Ovary (tissue), 9 donors: ENCODE measurements around the gene E2F7. TPM values are rescaled to one million over a fixed set of nuclear protein-coding genes. Genes with fewer than 3 reads are reported as not detected.

Source experiments
- DNase-seq, 5 donors: peaks; one replicate each; pipeline ENCODE4 v3.0.0-alpha.2; 2019 to 2020
- H3K27ac ChIP-seq, 2 donors: fragments of 200-600 bp; one replicate each; pipeline versions ENCODE4 v1.5.1 to v1.8.0; 2019 to 2022
- H3K27me3 ChIP-seq: fragments of 200-600 bp; one replicate; pipeline ENCODE4 v1.8.0; 2022
- H3K36me3 ChIP-seq: fragments of 200-600 bp; sonication (generic); one replicate; pipeline ENCODE4 v1.5.1; 2019
- H3K4me1 ChIP-seq: one replicate; pipeline ENCODE4 v1.8.1; 2013; ENCODE audit warnings: mild to moderate bottlenecking, moderate library complexity; ENCODE audit not compliant: insufficient read depth
- H3K4me3 ChIP-seq: fragments of 200-600 bp; sonication (generic); one replicate; pipeline ENCODE4 v1.5.1; 2017
- H3K9me3 ChIP-seq, 2 donors: fragments of 200-600 bp in 1 of 2; sonication (generic) in 1 of 2; one replicate each; pipeline versions ENCODE4 v1.5.1 to v1.8.1; 2013 to 2019; ENCODE audit warnings: mild to moderate bottlenecking in 1 of 2, moderate library complexity in 1 of 2
- CTCF ChIP-seq, 3 donors: fragments of 450-650 bp in 2 of 3; fragments of 200-600 bp in 1 of 3; IDR thresholded peaks; one replicate each; pipeline versions ENCODE4 v1.5.1 to v1.8.0; 2016 to 2022; ENCODE audit warnings: antibody characterized with exemption in 3 of 3, mild to moderate bottlenecking in 1 of 3
- EP300 ChIP-seq: sonication (generic); formaldehyde crosslinking; IDR thresholded peaks from one replicate; pipeline ENCODE4 v1.6.1; 2017; ENCODE audit warnings: antibody characterized with exemption
- POLR2A ChIP-seq: fragments of 450-650 bp; IDR thresholded peaks from one replicate; pipeline ENCODE4 v1.6.1; 2017; ENCODE audit warnings: antibody characterized with exemption, mild to moderate bottlenecking, moderate library complexity
- WGBS, 3 donors: extraction: QIAGEN DNeasy Blood & Tissue Kit in 1 of 3; methylation state at CpG; one replicate each; pipeline versions ENCODE4 v1.1.5 to v1.1.7; 2013 to 2017; 5-methylcytosine and 5-hydroxymethylcytosine counted together
- intact Hi-C, 4 donors: fragments of 100-400 bp; cut with DNase I; formaldehyde crosslinking; loops; one replicate each; pipeline versions ENCODE4 v1.11.0 to v1.15.1; 2022 to 2023
- polyA plus RNA-seq, 2 donors: library from polyadenylated mRNA; stranded (reverse); fragments of 200-250 nt in 1 of 2; fragments of 350-450 nt in 1 of 2; fragmentation: Illumina TruSeq in 1 of 2; extraction: RNeasy Lipid Tissue Mini Kit (QIAGEN cat#74804) in 1 of 2; gene quantifications; one replicate each; pipeline ENCODE4 v1.2.3, GENCODE V29; 2013 to 2014
- total RNA-seq, 7 donors: library from RNA; depleted of rRNA in 2 of 7; stranded (reverse); fragments of >200 nt in 2 of 7; fragmentation: NEBNext Ultra II Directional in 3 of 7; extraction: Animal tissue kit (Norgen Biotek cat#: 25700) in 3 of 7; gene quantifications; one replicate each; pipeline versions ENCODE4 v1.1.0 to v1.2.4, GENCODE V29; 2016 to 2023
- donor health status: DM: no; HTN: no; CAD: no; lungs with moderate emphysema.
- donor health status: DM: no; HTN: no; CAD: no.
- donor health status: Bipolar disorder and iron deficiency.
- donor health status: DM: yes; HTN: yes; CAD: no.
- donor health status: DM: no; HTN: no; CAD: no.
- donor health status: DM: yes; HTN: yes; CAD: no.

E2F7 gene
- total and polyA plus RNA-seq, 9 donors, result 0.12 to 1.3 (median 0.45) TPM; not detected in 2

- H3K9me3 ChIP-seq, result no peaks in the 10 kb centered on the region
- no peaks in the 10 kb centered on the region for H3K36me3 ChIP-seq
- DNase-seq, result no peak
- 80 to 88% (median 83%) methylated on average over 5 of the region's 5 CpGs for WGBS, 3 donors
- H3K4me1 ChIP-seq, result no peaks in the 10 kb centered on the region
- intact Hi-C loops, result no loop called here
- no peak overlapping the region for H3K27ac ChIP-seq
- H3K27me3 ChIP-seq, result no peaks in the 10 kb centered on the region
- H3K4me3 ChIP-seq, result no peak overlapping the region
- TF ChIP-seq EP300 (no peak), CTCF (IDR thresholded peaks at IDR 0.05) (no peak), POLR2A (no peak)
Observed at GRCh38 chr12:77058740-77059139, 6.6 kb downstream of the E2F7 start.

GRCh38 chr12:77054851-77055250 is 10.5 kb downstream of the E2F7 start:
- TF ChIP-seq CTCF (IDR thresholded peaks at IDR 0.05) (no peak), EP300 (no peak), POLR2A (no peak)
- intact Hi-C loops, result no loop called here
- H3K36me3 ChIP-seq, result no peaks in the 10 kb centered on the region

GRCh38 chr12:77053259-77053658 is 12.1 kb downstream of the E2F7 start:
- Histone ChIP-seq H3K4me3 (no peak overlapping the region), H3K27ac (no peak overlapping the region), H3K36me3 (no peaks in the 10 kb centered on the region), H3K27me3 (no peaks in the 10 kb centered on the region), H3K4me1 (no peaks in the 10 kb centered on the region), H3K9me3 (no peaks in the 10 kb centered on the region)
- TF ChIP-seq CTCF (IDR thresholded peaks at IDR 0.05) (no peak), EP300 (no peak), POLR2A (no peak)
- intact Hi-C loops, result no loop called here
- WGBS, 3 donors, result 60 to 83% (median 68%) methylated on average over 1 of the region's 1 CpG
- no peak for DNase-seq

More at GRCh38 chr12:77054851-77055250, 10.5 kb downstream of the E2F7 start:
- no peaks in the 10 kb centered on the region for H3K4me1 ChIP-seq
- no peaks in the 10 kb centered on the region for H3K9me3 ChIP-seq
- WGBS, 3 donors, result 89 to 92% (median 89%) methylated on average over 4 of the region's 4 CpGs
- H3K4me3 ChIP-seq, result no peak overlapping the region
- DNase-seq, result no peak
- H3K27ac ChIP-seq, result no peak overlapping the region
- H3K27me3 ChIP-seq, result no peaks in the 10 kb centered on the region

- no peak for TF ChIP-seq EP300
- TF ChIP-seq CTCF (IDR thresholded peaks at IDR 0.05), result peak; percentile 37 to 56 (median 44)
- intact Hi-C loops, result no loop called here
- WGBS, 3 donors, result 18 to 23% (median 21%) methylated on average over 4 of the region's 4 CpGs
Observed at GRCh38 chr12:77049767-77050353, 15.5 kb downstream of the E2F7 start.

More at GRCh38 chr12:77049767-77050353, 15.5 kb downstream of the E2F7 start:
- no peaks in the 10 kb centered on the region for H3K4me1 ChIP-seq
- H3K9me3 ChIP-seq, result no peaks in the 10 kb centered on the region
- H3K4me3 ChIP-seq, result no peak overlapping the region
- no peak for DNase-seq
- no peaks in the 10 kb centered on the region for H3K36me3 ChIP-seq
- no peak overlapping the region for H3K27ac ChIP-seq
- no peaks in the 10 kb centered on the region for H3K27me3 ChIP-seq
